K562 (cell line): ENCODE results near the gene CABP7.

ENCODE experiments used
- ATF1 ChIP-seq, 2 experiments: fragments of 450-650 bp in 1 of 2; IDR thresholded peaks; 2 replicates each; pipeline ENCODE4 v1.6.1; 2016; ENCODE audit warnings: missing compliant biosample characterization in 1 of 2, missing genetic modification characterization in 1 of 2
- ATF6 ChIP-seq: sonication (generic); formaldehyde crosslinking; IDR thresholded peaks from 2 replicates; pipeline ENCODE4 v1.4.0; 2020; ENCODE audit warnings: mild to moderate bottlenecking, missing genetic modification reagents
- CHD2 ChIP-seq: IDR thresholded peaks from 2 replicates; pipeline ENCODE4 v1.6.1; 2011; ENCODE audit warnings: low read depth, low read length
- EP300 ChIP-seq: IDR thresholded peaks from 2 replicates; pipeline ENCODE4 v1.6.1; 2012; ENCODE audit warnings: low read length, improper control_type of control experiment
- FOSL1 ChIP-seq: fragments of 200-800 bp; sonication (Bioruptor generic); conservative IDR thresholded peaks from 2 replicates; pipeline ENCODE4 v1.6.1; 2016; ENCODE audit warnings: missing genetic modification characterization, missing compliant biosample characterization
- PRPF4 ChIP-seq: fragments of 200-400 bp; formaldehyde crosslinking; IDR thresholded peaks from one replicate; pipeline ENCODE4 v1.6.1; 2017; ENCODE audit warnings: low read length, low read depth, mild to moderate bottlenecking; ENCODE audit not compliant: insufficient read depth, poor library complexity, severe bottlenecking
- SMC3 ChIP-seq: conservative IDR thresholded peaks from 2 replicates; pipeline ENCODE4 v1.6.1; 2011; ENCODE audit warnings: low read depth, low read length, improper control_type of control experiment; ENCODE audit not compliant: insufficient read depth
- TCFL5 ChIP-seq: fragments of 250-450 bp; sonication (Bioruptor Pico); conservative IDR thresholded peaks from 2 replicates; pipeline ENCODE4 v1.6.1; 2021; ENCODE audit warnings: mild to moderate bottlenecking, moderate library complexity, matching md5 sums
- YBX1 ChIP-seq: fragments of 450-650 bp; IDR thresholded peaks from 2 replicates; pipeline ENCODE4 v1.7.1; 2016; ENCODE audit warnings: mild to moderate bottlenecking
- ZFX ChIP-seq: sonication (generic); formaldehyde crosslinking; IDR thresholded peaks from 2 replicates; pipeline ENCODE4 v1.8.0; 2022; ENCODE audit warnings: mild to moderate bottlenecking, missing genetic modification reagents, moderate library complexity
- ZNF347 ChIP-seq: fragments of 450-650 bp; formaldehyde crosslinking; IDR thresholded peaks from 2 replicates; pipeline ENCODE4 v1.4.0; 2020; ENCODE audit warnings: low read depth, mild to moderate bottlenecking, moderate library complexity

GRCh38 chr22:29692327-29692640, 27.5 kb upstream of the CABP7 start:
- no peak for TF ChIP-seq FOSL1 (tag)
- no peak for TF ChIP-seq ZFX (CRISPR knock-in tag)
- no peak for TF ChIP-seq TCFL5
- no peak for TF ChIP-seq ZNF347 (CRISPR knock-in tag)
- TF ChIP-seq PRPF4: no peak
- no peak for TF ChIP-seq YBX1
- no peak for TF ChIP-seq CHD2
- TF ChIP-seq SMC3: no peak
- no peak for TF ChIP-seq EP300
- no peak for TF ChIP-seq ATF1 (CRISPR knock-in tag; IDR thresholded peaks at IDR 0.05)
- no peak for TF ChIP-seq ATF1 (tag; IDR thresholded peaks at IDR 0.05)
- TF ChIP-seq ATF6 (CRISPR knock-in tag): no peak
